ENCODE results near the gene CXCR5.

The CXCR5 gene

GRCh38 chr11:118883004-118883367 lies 706 bp upstream of the CXCR5 start:
- Histone ChIP-seq H3K4me1 (ENCODE audit: insufficient read depth, low read length) (peaks cover 8% of the 10 kb centered on the region), H3K4me3 (ENCODE audit: low read length) (no peak overlapping the region), H2AFZ (ENCODE audit: low read depth, low read length) (no peak overlapping the region), H3K27me3 (ENCODE audit: insufficient read depth, low read length) (no peaks in the 10 kb centered on the region), H3K9me3 (ENCODE audit: low read length) (no peaks in the 10 kb centered on the region), H3K36me3 (ENCODE audit: insufficient read depth, low read length) (no peaks in the 10 kb centered on the region)

GRCh38 chr11:118884875-118885274 lies 1.2 kb downstream of the CXCR5 start:
- Histone ChIP-seq H3K4me3 (ENCODE audit: low read length) (no peak overlapping the region), H2AFZ (ENCODE audit: low read depth, low read length) (no peak overlapping the region), H3K4me1 (ENCODE audit: insufficient read depth, low read length) (peaks cover 18% of the 10 kb centered on the region), H3K36me3 (ENCODE audit: insufficient read depth, low read length) (no peaks in the 10 kb centered on the region), H3K9me3 (ENCODE audit: low read length) (no peaks in the 10 kb centered on the region), H3K27me3 (ENCODE audit: insufficient read depth, low read length) (no peaks in the 10 kb centered on the region)

- Histone ChIP-seq H3K9me3 (ENCODE audit: low read length) (no peaks in the 10 kb centered on the region), H3K4me3 (ENCODE audit: low read length) (no peak overlapping the region), H2AFZ (ENCODE audit: low read depth, low read length) (no peak overlapping the region), H3K36me3 (ENCODE audit: insufficient read depth, low read length) (no peaks in the 10 kb centered on the region), H3K4me1 (ENCODE audit: insufficient read depth, low read length) (peaks cover 18% of the 10 kb centered on the region), H3K27me3 (ENCODE audit: insufficient read depth, low read length) (no peaks in the 10 kb centered on the region)
These were observed 1.6 kb downstream of the CXCR5 start for GRCh38 chr11:118885319-118885718.

GRCh38 chr11:118885831-118886565 lies 2.3 kb downstream of the CXCR5 start:
- no peak overlapping the region for H2AFZ ChIP-seq (ENCODE audit: low read depth, low read length)
- no peaks in the 10 kb centered on the region for H3K36me3 ChIP-seq (ENCODE audit: insufficient read depth, low read length)
- no peaks in the 10 kb centered on the region for H3K9me3 ChIP-seq (ENCODE audit: low read length)
- peaks cover 18% of the 10 kb centered on the region for H3K4me1 ChIP-seq (ENCODE audit: insufficient read depth, low read length)
- H3K4me3 ChIP-seq (ENCODE audit: low read length) = no peak overlapping the region
- H3K27me3 ChIP-seq (ENCODE audit: insufficient read depth, low read length) = no peaks in the 10 kb centered on the region

GRCh38 chr11:118886681-118887111 lies 3.0 kb downstream of the CXCR5 start:
- Histone ChIP-seq H3K36me3 (ENCODE audit: insufficient read depth, low read length) (no peaks in the 10 kb centered on the region), H2AFZ (ENCODE audit: low read depth, low read length) (no peak overlapping the region), H3K4me1 (ENCODE audit: insufficient read depth, low read length) (peaks cover 18% of the 10 kb centered on the region), H3K9me3 (ENCODE audit: low read length) (no peaks in the 10 kb centered on the region), H3K4me3 (ENCODE audit: low read length) (no peak overlapping the region), H3K27me3 (ENCODE audit: insufficient read depth, low read length) (no peaks in the 10 kb centered on the region)

GRCh38 chr11:118887206-118887605 lies 3.5 kb downstream of the CXCR5 start:
- Histone ChIP-seq H3K4me3 (ENCODE audit: low read length) (no peak overlapping the region), H3K4me1 (ENCODE audit: insufficient read depth, low read length) (peaks cover 18% of the 10 kb centered on the region), H3K27me3 (ENCODE audit: insufficient read depth, low read length) (no peaks in the 10 kb centered on the region), H2AFZ (ENCODE audit: low read depth, low read length) (no peak overlapping the region), H3K36me3 (ENCODE audit: insufficient read depth, low read length) (no peaks in the 10 kb centered on the region), H3K9me3 (ENCODE audit: low read length) (no peaks in the 10 kb centered on the region)

GRCh38 chr11:118888398-118888797 lies 4.7 kb downstream of the CXCR5 start:
- no peak overlapping the region for H3K4me3 ChIP-seq (ENCODE audit: low read length)

GRCh38 chr11:118889797-118890196 lies 6.1 kb downstream of the CXCR5 start:
- Histone ChIP-seq H3K36me3 (ENCODE audit: insufficient read depth, low read length) (no peaks in the 10 kb centered on the region), H3K27me3 (ENCODE audit: insufficient read depth, low read length) (no peaks in the 10 kb centered on the region), H3K9me3 (ENCODE audit: low read length) (no peaks in the 10 kb centered on the region), H2AFZ (ENCODE audit: low read depth, low read length) (no peak overlapping the region), H3K4me3 (ENCODE audit: low read length) (no peak overlapping the region), H3K4me1 (ENCODE audit: insufficient read depth, low read length) (peaks cover 18% of the 10 kb centered on the region)

More at GRCh38 chr11:118888398-118888797, 4.7 kb downstream of the CXCR5 start:
- no peaks in the 10 kb centered on the region for H3K36me3 ChIP-seq (ENCODE audit: insufficient read depth, low read length)
- H3K27me3 ChIP-seq (ENCODE audit: insufficient read depth, low read length) = no peaks in the 10 kb centered on the region
- no peaks in the 10 kb centered on the region for H3K9me3 ChIP-seq (ENCODE audit: low read length)
- H3K4me1 ChIP-seq (ENCODE audit: insufficient read depth, low read length) = peaks cover 18% of the 10 kb centered on the region
- H2AFZ ChIP-seq (ENCODE audit: low read depth, low read length) = no peak overlapping the region

GRCh38 chr11:118892514-118892913 lies 8.8 kb downstream of the CXCR5 start:
- no peaks in the 10 kb centered on the region for H3K27me3 ChIP-seq (ENCODE audit: insufficient read depth, low read length)
- H3K4me1 ChIP-seq (ENCODE audit: insufficient read depth, low read length) = peaks cover 15% of the 10 kb centered on the region
- H3K9me3 ChIP-seq (ENCODE audit: low read length) = no peaks in the 10 kb centered on the region
- H2AFZ ChIP-seq (ENCODE audit: low read depth, low read length) = no peak overlapping the region
- no peaks in the 10 kb centered on the region for H3K36me3 ChIP-seq (ENCODE audit: insufficient read depth, low read length)
- no peak overlapping the region for H3K4me3 ChIP-seq (ENCODE audit: low read length)

- peaks cover 10% of the 10 kb centered on the region for H3K4me1 ChIP-seq (ENCODE audit: insufficient read depth, low read length)
- no peaks in the 10 kb centered on the region for H3K36me3 ChIP-seq (ENCODE audit: insufficient read depth, low read length)
- no peaks in the 10 kb centered on the region for H3K9me3 ChIP-seq (ENCODE audit: low read length)
- H3K27me3 ChIP-seq (ENCODE audit: insufficient read depth, low read length) = no peaks in the 10 kb centered on the region
- no peak overlapping the region for H2AFZ ChIP-seq (ENCODE audit: low read depth, low read length)
- H3K4me3 ChIP-seq (ENCODE audit: low read length) = no peak overlapping the region
These were observed 9.3 kb downstream of the CXCR5 start for GRCh38 chr11:118892964-118893363.

GRCh38 chr11:118893662-118894061 lies 10.0 kb downstream of the CXCR5 start:
- H3K27me3 ChIP-seq (ENCODE audit: insufficient read depth, low read length) = no peaks in the 10 kb centered on the region
- H3K4me1 ChIP-seq (ENCODE audit: insufficient read depth, low read length) = peaks cover 3% of the 10 kb centered on the region
- no peak overlapping the region for H2AFZ ChIP-seq (ENCODE audit: low read depth, low read length)
- no peak overlapping the region for H3K4me3 ChIP-seq (ENCODE audit: low read length)
- peaks cover 2% of the 10 kb centered on the region for H3K36me3 ChIP-seq (ENCODE audit: insufficient read depth, low read length)
- no peaks in the 10 kb centered on the region for H3K9me3 ChIP-seq (ENCODE audit: low read length)

GRCh38 chr11:118894192-118894591 lies 10.5 kb downstream of the CXCR5 start:
- peaks cover 5% of the 10 kb centered on the region for H3K36me3 ChIP-seq (ENCODE audit: insufficient read depth, low read length)
- H3K4me1 ChIP-seq (ENCODE audit: insufficient read depth, low read length) = no peaks in the 10 kb centered on the region
- H3K9me3 ChIP-seq (ENCODE audit: low read length) = no peaks in the 10 kb centered on the region
- no peak overlapping the region for H3K4me3 ChIP-seq (ENCODE audit: low read length)
- no peaks in the 10 kb centered on the region for H3K27me3 ChIP-seq (ENCODE audit: insufficient read depth, low read length)
- no peak overlapping the region for H2AFZ ChIP-seq (ENCODE audit: low read depth, low read length)

GRCh38 chr11:118895093-118896039 lies 11.7 kb downstream of the CXCR5 start:
- Histone ChIP-seq H3K4me3 (ENCODE audit: low read length) (no peak overlapping the region), H3K9me3 (ENCODE audit: low read length) (no peaks in the 10 kb centered on the region), H3K4me1 (ENCODE audit: insufficient read depth, low read length) (no peaks in the 10 kb centered on the region)

More at GRCh38 chr11:118895093-118896039, 11.7 kb downstream of the CXCR5 start:
- Histone ChIP-seq H3K36me3 (ENCODE audit: insufficient read depth, low read length) (peaks cover 12% of the 10 kb centered on the region), H2AFZ (ENCODE audit: low read depth, low read length) (no peak overlapping the region), H3K27me3 (ENCODE audit: insufficient read depth, low read length) (no peaks in the 10 kb centered on the region)

Data from neuron (in vitro differentiated cells).